Astrocyte of the spinal cord (primary cell): ENCODE results near the gene OR8A1.

Experiments
- DNase-seq: peaks from one replicate; pipeline ENCODE4 v3.0.0; 2011; ENCODE audit warnings: low read depth, low spot score
- H3K4me3 ChIP-seq: 2 replicates; pipeline ENCODE4 v1.5.1; 2011; ENCODE audit warnings: low read depth, mild to moderate bottlenecking, low read length, moderate library complexity
- CTCF ChIP-seq: IDR thresholded peaks from 2 replicates; pipeline ENCODE4 v1.5.1; 2012; ENCODE audit warnings: low read depth, mild to moderate bottlenecking, low read length, inconsistent platforms
- in situ Hi-C: cut with HindIII; loops from 2 replicates; pipeline ENCODE4 v1.10.0; 2017; ENCODE audit warnings: low sequenced_read_pairs

The OR8A1 gene

GRCh38 chr11:124541204-124541603 is 28.6 kb upstream of the OR8A1 start:
- in situ Hi-C loops: no loop called here
- no peak overlapping the region for H3K4me3 ChIP-seq
- TF ChIP-seq CTCF: no peak
- no peak for DNase-seq

- no peak for DNase-seq
- no peak for TF ChIP-seq CTCF
- no peak overlapping the region for H3K4me3 ChIP-seq
- in situ Hi-C loops: no loop called here
Observed at GRCh38 chr11:124543145-124543544, 26.7 kb upstream of the OR8A1 start.

GRCh38 chr11:124543554-124543953 is 26.2 kb upstream of the OR8A1 start, which contains the start of gene OR8B12:
Gene OR8B12, minus strand, starts transcription at chr11:124543654. Its CDS starts 0 bp downstream, at chr11:124543654.
- no peak within 1 kb of the TSS for H3K4me3 ChIP-seq
- TF ChIP-seq CTCF: no peak
- in situ Hi-C loops: no loop called here
- DNase-seq: no peak

GRCh38 chr11:124551189-124551588 is 18.6 kb upstream of the OR8A1 start:
- DNase-seq: no peak
- in situ Hi-C loops: no loop called here
- no peak overlapping the region for H3K4me3 ChIP-seq
- no peak for TF ChIP-seq CTCF

GRCh38 chr11:124551987-124552386 is 17.8 kb upstream of the OR8A1 start:
- TF ChIP-seq CTCF: no peak
- in situ Hi-C loops: no loop called here
- DNase-seq: no peak
- H3K4me3 ChIP-seq: no peak overlapping the region

DNA sequence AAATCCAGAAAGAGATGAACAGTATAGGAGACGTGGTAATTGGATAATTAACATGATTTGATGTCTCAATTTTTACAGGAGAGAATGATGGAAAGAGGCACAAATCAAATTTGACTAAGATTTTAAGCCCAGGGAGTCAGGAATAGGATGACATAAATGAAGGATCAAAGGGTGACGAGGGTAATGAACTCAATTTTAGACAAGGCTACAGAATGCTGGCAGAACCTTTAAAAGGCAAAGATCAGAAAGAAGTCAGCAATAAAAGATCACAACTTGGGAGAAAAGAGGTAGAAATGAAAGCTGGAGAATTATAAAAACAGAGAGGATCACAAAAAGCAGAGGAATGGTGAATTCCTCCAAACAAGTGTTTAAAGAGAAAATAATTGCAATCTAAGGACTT is 13.0 kb upstream of the OR8A1 start:
- no peak overlapping the region for H3K4me3 ChIP-seq
- DNase-seq: no peak
- no peak for TF ChIP-seq CTCF
- in situ Hi-C loops: no loop called here

DNA sequence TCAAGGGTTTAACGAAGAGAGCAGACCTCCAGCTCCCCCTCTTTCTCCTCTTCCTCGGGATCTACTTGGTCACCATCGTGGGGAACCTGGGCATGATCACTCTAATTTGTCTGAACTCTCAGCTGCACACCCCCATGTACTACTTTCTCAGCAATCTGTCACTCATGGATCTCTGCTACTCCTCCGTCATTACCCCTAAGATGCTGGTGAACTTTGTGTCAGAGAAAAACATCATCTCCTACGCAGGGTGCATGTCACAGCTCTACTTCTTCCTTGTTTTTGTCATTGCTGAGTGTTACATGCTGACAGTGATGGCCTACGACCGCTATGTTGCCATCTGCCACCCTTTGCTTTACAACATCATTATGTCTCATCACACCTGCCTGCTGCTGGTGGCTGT is 363 bp downstream of the OR8A1 start:
- no peak for TF ChIP-seq CTCF
- no peak overlapping the region for H3K4me3 ChIP-seq
- in situ Hi-C loops: no loop called here

More for the DNA sequence above, 363 bp downstream of the OR8A1 start:
- DNase-seq: no peak
